AG04450 (cell line): ENCODE measurements around the gene TMC1. TPM values are rescaled to one million over a fixed set of nuclear protein-coding genes. Genes with fewer than 3 reads are reported as not detected.

Experiments
- CTCF ChIA-PET: fragments of 300-600, 350-600 bp; formaldehyde crosslinking; extraction: SDS; loops from one replicate; lab custom pipeline; 2022; ENCODE audit warnings: antibody characterized with exemption, inconsistent platforms; lab: Charles Lee
- POLR2A ChIA-PET: fragments of 350-600 bp; formaldehyde crosslinking; extraction: SDS; loops from one replicate; lab custom pipeline; 2021; ENCODE audit warnings: antibody characterized with exemption, inconsistent platforms; lab: Yijun Ruan, JAX
- DNase-seq: peaks from one replicate; pipeline ENCODE4 v3.0.0-alpha.2; 2011; ENCODE audit warnings: low read depth, low spot score
- H3K27ac ChIP-seq: one replicate; pipeline ENCODE4 v1.5.1; 2012; ENCODE audit warnings: low read depth, low read length, control low read depth
- H3K27me3 ChIP-seq: one replicate; pipeline ENCODE4 v1.6.0; 2012; ENCODE audit warnings: low read length; ENCODE audit not compliant: control insufficient read depth, insufficient read depth
- H3K4me3 ChIP-seq: 2 replicates; pipeline ENCODE4 v1.5.1; 2011; ENCODE audit warnings: mild to moderate bottlenecking, low read depth, low read length, control low read depth
- H3K9me3 ChIP-seq: 2 replicates; pipeline ENCODE4 v1.5.1; 2012; ENCODE audit warnings: low read length; ENCODE audit not compliant: control insufficient read depth, insufficient read depth
- CTCF ChIP-seq: IDR thresholded peaks from 2 replicates; pipeline ENCODE4 v1.5.1; 2011; ENCODE audit warnings: low read depth, low read length, control low read depth, inconsistent platforms
- polyA plus RNA-seq: library from polyadenylated mRNA; depleted of rRNA; stranded (reverse); fragments of >200 nt; gene quantifications from 2 replicates; pipeline ENCODE4 v1.2.3, GENCODE V29; 2011

TMC1 gene
- polyA plus RNA-seq, 1 experiment: not detected

- ChIA-PET POLR2A (no interaction called here), CTCF (no interaction called here)
- TF ChIP-seq CTCF: no peak
- no peak overlapping the region for H3K4me3 ChIP-seq
- DNase-seq: no peak
- no peaks in the 10 kb centered on the region for H3K9me3 ChIP-seq
- H3K27me3 ChIP-seq: peaks cover 2% of the 10 kb centered on the region
- H3K27ac ChIP-seq: no peak overlapping the region
Observed at GRCh38 chr9:72718503-72718902, 197.1 kb downstream of the TMC1 start.

DNA sequence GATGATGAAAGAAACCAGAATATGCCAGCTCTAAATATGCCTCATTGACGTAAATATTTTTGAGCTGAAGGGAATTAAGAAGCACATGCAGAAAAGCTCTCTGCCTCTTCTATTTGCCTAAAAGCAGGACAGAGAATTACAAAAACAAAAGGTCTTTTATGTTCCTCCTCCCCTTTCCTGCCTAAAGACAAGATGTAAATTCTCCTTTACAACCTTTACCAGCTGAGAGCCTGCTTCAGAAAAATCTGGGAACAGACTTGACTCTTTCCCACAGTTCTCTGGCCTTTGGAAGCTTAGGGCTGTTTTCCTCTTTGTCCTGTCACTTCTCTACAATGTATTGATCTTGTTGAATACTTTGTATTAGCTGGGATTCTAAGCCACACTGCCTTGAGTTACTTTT, 199.7 kb downstream of the TMC1 start:
- ChIA-PET CTCF (interaction anchor here (0.6 to 1.5 kb wide), 2 partner anchors 96 to 441 kb away, joined by 3 to 4 read pairs; no protein-coding TSS in a partner anchor), POLR2A (no interaction called here)
- no peak for TF ChIP-seq CTCF
- Histone ChIP-seq H3K27ac (no peak overlapping the region), H3K27me3 (peaks cover 2% of the 10 kb centered on the region), H3K9me3 (no peaks in the 10 kb centered on the region), H3K4me3 (no peak overlapping the region)
- DNase-seq: no peak

GRCh38 chr9:72726947-72727346, 205.5 kb downstream of the TMC1 start:
- Histone ChIP-seq H3K4me3 (no peak overlapping the region), H3K9me3 (no peaks in the 10 kb centered on the region), H3K27ac (no peak overlapping the region), H3K27me3 (no peaks in the 10 kb centered on the region)
- ChIA-PET POLR2A (no interaction called here), CTCF (interaction anchor here (1.4 kb wide), 1 partner anchor 455 kb away, joined by 3 read pairs; no protein-coding TSS in a partner anchor)
- TF ChIP-seq CTCF: no peak
- DNase-seq: no peak

- no peak for DNase-seq
- CTCF ChIA-PET: interaction anchor here (1.4 kb wide), 1 partner anchor 456 kb away, joined by 3 read pairs; no protein-coding TSS in a partner anchor
- POLR2A ChIA-PET: no interaction called here
- Histone ChIP-seq H3K4me3 (no peak overlapping the region), H3K27ac (no peak overlapping the region), H3K27me3 (no peaks in the 10 kb centered on the region), H3K9me3 (no peaks in the 10 kb centered on the region)
- TF ChIP-seq CTCF: no peak
Observed at GRCh38 chr9:72728031-72728770, 206.8 kb downstream of the TMC1 start.

DNA sequence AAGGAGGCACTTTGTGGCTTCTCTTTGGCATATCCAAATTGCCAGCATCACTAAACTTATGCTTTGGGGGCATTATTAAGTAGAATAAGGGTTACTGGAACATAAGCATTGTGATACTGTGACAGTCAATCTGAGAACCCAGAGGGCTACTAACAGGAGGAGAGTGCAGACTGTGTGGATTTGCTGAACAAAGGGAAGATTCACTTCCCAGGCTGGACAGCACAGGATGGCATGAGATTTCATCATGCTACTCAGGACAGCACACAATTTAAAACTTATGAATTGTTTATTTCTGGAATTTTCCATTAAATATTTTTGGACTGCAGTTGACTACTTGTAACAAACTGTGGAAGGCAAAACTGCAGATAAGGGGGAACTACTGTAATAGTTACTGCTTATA, 212.5 kb downstream of the TMC1 start:
- Histone ChIP-seq H3K27ac (no peak overlapping the region), H3K4me3 (no peak overlapping the region), H3K27me3 (no peaks in the 10 kb centered on the region), H3K9me3 (no peaks in the 10 kb centered on the region)
- ChIA-PET POLR2A (no interaction called here), CTCF (no interaction called here)
- DNase-seq: no peak
- TF ChIP-seq CTCF: no peak
